IMR-90 (cell line): ENCODE data around the gene LRRC4. TPM values are rescaled to one million over a fixed set of nuclear protein-coding genes. Genes with fewer than 3 reads are reported as not detected.

ENCODE experiments used
- ATAC-seq: fragments of 200-7000 bp; cut with Tn5 transposase; 2 replicates; pipeline ENCODE4 v1.9.1; 2020; ENCODE audit warnings: low read depth, mild to moderate bottlenecking, moderate library complexity
- BruUV-seq: library from RNA; stranded (reverse); fragments of 400-500 nt; replicated peaks from 2 replicates; lab custom pipeline; 2021; lab: Mats Ljungman, UMichigan
- CTCF ChIA-PET: fragments of 300-600 bp; formaldehyde crosslinking; extraction: SDS; loops from one replicate; lab custom pipeline; 2021; ENCODE audit warnings: antibody characterized with exemption; lab: Yijun Ruan, JAX
- POLR2A ChIA-PET: fragments of 300-600 bp; sonication (Branson Sonifier 250); formaldehyde crosslinking; loops from one replicate; lab custom pipeline; 2022; ENCODE audit warnings: antibody characterized with exemption; ENCODE audit not compliant: unreplicated experiment; lab: Charles Lee
- DNase-seq: peaks from one replicate; pipeline ENCODE4 v3.0.0; 2013
- H2AFZ ChIP-seq: replicated peaks from 2 replicates; pipeline ENCODE3; 2013; ENCODE audit warnings: low read length, mild to moderate bottlenecking; ENCODE audit not compliant: poor library complexity
- H2AK5ac ChIP-seq: 2 replicates; pipeline ENCODE4 v1.6.1; 2013; ENCODE audit warnings: low read depth, low read length, inconsistent platforms
- H2AK9ac ChIP-seq: replicated peaks from 2 replicates; pipeline ENCODE3; 2013; ENCODE audit warnings: mild to moderate bottlenecking, low read depth, low read length, moderate library complexity; ENCODE audit not compliant: poor library complexity
- H2BK120ac ChIP-seq: 2 replicates; pipeline ENCODE4 v1.6.1; 2013; ENCODE audit warnings: low read depth, low read length, inconsistent platforms
- H2BK15ac ChIP-seq: 3 replicates; pipeline ENCODE4 v1.6.1; 2013; ENCODE audit warnings: low read depth, low read length, inconsistent platforms
- H2BK20ac ChIP-seq: 2 replicates; pipeline ENCODE4 v1.6.1; 2013; ENCODE audit warnings: low read depth, mild to moderate bottlenecking, inconsistent platforms, low read length, moderate library complexity
- H2BK5ac ChIP-seq: 2 replicates; pipeline ENCODE4 v1.6.1; 2013; ENCODE audit warnings: mild to moderate bottlenecking, low read depth, low read length, inconsistent platforms; ENCODE audit not compliant: poor library complexity, severe bottlenecking
- H3K14ac ChIP-seq: replicated peaks from 2 replicates; pipeline ENCODE4 v1.6.1; 2013; ENCODE audit warnings: low read depth, low read length, inconsistent platforms
- H3K18ac ChIP-seq: 2 replicates; pipeline ENCODE4 v1.6.1; 2013; ENCODE audit warnings: low read depth, low read length, control low read depth
- H3K23ac ChIP-seq: 2 replicates; pipeline ENCODE4 v1.6.1; 2013; ENCODE audit warnings: low read depth, low read length, inconsistent platforms
- H3K27ac ChIP-seq: 2 replicates; pipeline ENCODE4 v1.5.1; 2013; ENCODE audit warnings: mild to moderate bottlenecking, control low read depth, low read length; ENCODE audit not compliant: insufficient read depth
- H3K27me3 ChIP-seq: 2 replicates; pipeline ENCODE4 v1.6.1; 2013; ENCODE audit warnings: low read length; ENCODE audit not compliant: control insufficient read depth, insufficient read depth
- H3K36me3 ChIP-seq: 2 replicates; pipeline ENCODE4 v1.6.1; 2013; ENCODE audit warnings: low read length, mixed read lengths; ENCODE audit not compliant: control insufficient read depth, insufficient read depth
- H3K4ac ChIP-seq: 2 replicates; pipeline ENCODE4 v1.6.1; 2013; ENCODE audit warnings: low read depth, low read length, inconsistent platforms
- H3K4me1 ChIP-seq: 2 replicates; pipeline ENCODE4 v1.6.1; 2013; ENCODE audit warnings: low read length, mixed read lengths; ENCODE audit not compliant: control insufficient read depth, insufficient read depth
- H3K4me2 ChIP-seq: 2 replicates; pipeline ENCODE4 v1.6.1; 2013; ENCODE audit warnings: low read depth, mild to moderate bottlenecking, control low read depth, low read length, moderate library complexity
- H3K4me3 ChIP-seq: 2 replicates; pipeline ENCODE4 v1.5.1; 2013; ENCODE audit warnings: low read depth, mild to moderate bottlenecking, control low read depth, low read length, moderate library complexity; ENCODE audit not compliant: insufficient read depth
- H3K56ac ChIP-seq: 2 replicates; pipeline ENCODE4 v1.6.1; 2013; ENCODE audit warnings: low read length, inconsistent platforms; ENCODE audit not compliant: insufficient read depth; ENCODE audit errors: extremely low read depth
- H3K79me1 ChIP-seq, 2 experiments: 2 replicates each; pipeline ENCODE4 v1.6.1; 2013; ENCODE audit warnings: low read length in 2 of 2, inconsistent platforms in 1 of 2, low read depth in 1 of 2
- H3K9ac ChIP-seq: 2 replicates; pipeline ENCODE4 v1.6.1; 2013; ENCODE audit warnings: low read depth, low read length, control low read depth
- H3K9me1 ChIP-seq: 2 replicates; pipeline ENCODE4 v1.6.1; 2013; ENCODE audit warnings: low read length, inconsistent platforms; ENCODE audit not compliant: insufficient read depth
- H3K9me3 ChIP-seq: 2 replicates; pipeline ENCODE4 v1.6.1; 2013; ENCODE audit warnings: low read length; ENCODE audit not compliant: control insufficient read depth, insufficient read depth
- H4K20me1 ChIP-seq: 2 replicates; pipeline ENCODE4 v1.6.1; 2013; ENCODE audit warnings: low read length, inconsistent platforms; ENCODE audit not compliant: insufficient read depth
- H4K5ac ChIP-seq: 2 replicates; pipeline ENCODE4 v1.6.1; 2013; ENCODE audit warnings: mild to moderate bottlenecking, low read depth, low read length, control low read depth
- H4K8ac ChIP-seq, 2 experiments: 2 replicates each; pipeline ENCODE4 v1.6.1; 2013; ENCODE audit warnings: low read depth in 2 of 2, low read length in 2 of 2, control low read depth in 1 of 2, inconsistent platforms in 1 of 2
- H4K91ac ChIP-seq: 2 replicates; pipeline ENCODE4 v1.6.1; 2013; ENCODE audit warnings: low read depth, low read length, inconsistent platforms; ENCODE audit not compliant: insufficient read depth
- CTCF ChIP-seq: conservative IDR thresholded peaks from 2 replicates; pipeline ENCODE4 v1.5.1; 2012; ENCODE audit warnings: mild to moderate bottlenecking, low read depth, low read length, improper control_type of control experiment
- MAFK ChIP-seq: IDR thresholded peaks from 2 replicates; pipeline ENCODE4 v1.6.1; 2012; ENCODE audit warnings: low read depth, low read length, improper control_type of control experiment
- MAZ ChIP-seq: IDR thresholded peaks from 2 replicates; pipeline ENCODE4 v1.6.1; 2012; ENCODE audit warnings: low read depth, mild to moderate bottlenecking, low read length, improper control_type of control experiment, moderate library complexity, borderline replicate concordance
- NFE2L2 ChIP-seq: fragments of 150-350 bp; IDR thresholded peaks from 2 replicates; pipeline ENCODE4 v1.6.1; 2016; ENCODE audit warnings: low read depth, mild to moderate bottlenecking, low read length
- POLR2A ChIP-seq: IDR thresholded peaks from 2 replicates; pipeline ENCODE4 v1.6.1; 2012; ENCODE audit warnings: mild to moderate bottlenecking, low read depth, low read length
- RAD21 ChIP-seq: IDR thresholded peaks from 2 replicates; pipeline ENCODE4 v1.6.1; 2012; ENCODE audit warnings: low read length, improper control_type of control experiment
- USF2 ChIP-seq: fragments of 150-350 bp; IDR thresholded peaks from 2 replicates; pipeline ENCODE4 v1.6.1; 2017; ENCODE audit warnings: mild to moderate bottlenecking, antibody characterized with exemption, low read length, low read depth
- WGBS, 2 experiments: methylation state at CpG; one replicate each; pipeline versions ENCODE4 v1.1.5 to v1.1.7; 2013; ENCODE audit warnings: missing lambda C conversion rate in 2 of 2; ENCODE audit not compliant: insufficient read length in 1 of 2; ENCODE audit errors: extremely low coverage in 2 of 2; 5-methylcytosine and 5-hydroxymethylcytosine counted together
- dilution Hi-C: fragments of 300-500 bp; cut with HindIII; formaldehyde crosslinking; loops from one replicate; pipeline ENCODE4 v1.14.3; 2018; ENCODE audit warnings: low sequenced_read_pairs; ENCODE audit not compliant: unreplicated experiment
- in situ Hi-C: fragments of 300-500 bp; cut with MboI; formaldehyde crosslinking; loops from 3 replicates; pipeline ENCODE4 v1.14.3; 2019; ENCODE audit warnings: low sequenced_read_pairs, inconsistent platforms, mixed read lengths
- intact Hi-C: fragments of 100-400 bp; cut with micrococcal nuclease; formaldehyde crosslinking; loops from 2 replicates; pipeline ENCODE4 v1.10.0; 2022
- polyA plus RNA-seq, 3 experiments: library from polyadenylated mRNA; depleted of rRNA; stranded (reverse); fragments of >200 nt; gene quantifications; 2 replicates each; pipeline ENCODE4 v1.2.3, GENCODE V29; 2012; ENCODE audit warnings: low replicate concordance in 1 of 3
- total RNA-seq: library from RNA; depleted of rRNA; stranded (reverse); fragments of >200 nt; gene quantifications from 2 replicates; pipeline ENCODE4 v1.2.3, GENCODE V29; 2012
- TF ChIP-seq, protein P1 (sequence below): fragments of 150-350 bp; IDR thresholded peaks from 2 replicates; pipeline ENCODE4 v1.6.1; 2016; ENCODE audit warnings: low read depth, mild to moderate bottlenecking, low read length, moderate library complexity, borderline replicate concordance

The LRRC4 gene
- total and polyA plus RNA-seq, 2 of the 4 experiments (the other 2 are of a cell fraction), result 0.54 to 0.55 TPM

DNA sequence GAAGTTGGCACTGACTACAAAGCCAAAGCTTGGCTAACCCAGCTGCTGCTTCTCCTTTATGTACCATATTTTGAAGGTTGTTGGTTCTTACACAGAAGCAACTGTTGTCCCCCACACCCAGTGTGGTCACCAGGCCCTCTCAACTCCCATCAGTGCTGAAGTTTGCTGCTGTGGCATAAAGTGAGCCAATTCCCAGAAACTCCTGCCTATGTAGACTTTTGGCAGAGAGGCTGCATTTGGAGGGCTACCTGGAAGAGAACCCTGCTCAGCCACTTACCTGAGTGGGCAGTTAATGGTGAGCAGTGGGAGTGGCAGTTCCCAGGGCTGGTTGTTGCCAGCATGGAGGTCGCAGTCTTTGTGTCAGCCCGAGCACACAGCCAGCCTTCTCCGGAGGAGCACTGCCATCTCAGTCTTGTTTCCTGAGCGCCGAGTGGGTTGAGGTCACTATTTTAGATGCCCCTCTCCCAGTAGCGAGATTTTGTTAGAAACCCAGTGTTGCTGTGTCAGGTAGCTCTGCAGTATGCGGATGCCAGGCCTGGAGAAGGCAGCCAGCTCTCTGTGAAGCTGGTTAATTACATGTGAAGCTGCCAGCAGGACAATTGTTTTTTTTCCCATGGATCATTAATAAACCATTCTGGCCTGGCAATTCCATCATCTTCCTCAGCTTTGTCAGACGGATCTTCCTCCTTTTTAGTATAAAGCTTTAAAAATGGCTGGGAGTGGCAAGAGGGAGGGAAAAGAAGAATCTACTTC is 24.5 kb downstream of the LRRC4 start:
- peaks cover 15% of the 10 kb centered on the region for H4K20me1 ChIP-seq
- H3K4me3 ChIP-seq, result no peak overlapping the region
- 73% methylated on average over 3 of the region's 8 CpGs; no CpG with 5 or more reads in 1 of the 2 experiments for WGBS, 2 experiments
- H2AFZ ChIP-seq, result no peak overlapping the region
- ATAC-seq (no peak), DNase-seq (no peak)
- H3K18ac ChIP-seq, result no peak overlapping the region
- BruUV-seq, result no TSS peak
- H3K56ac ChIP-seq, result no peak overlapping the region
- no peak overlapping the region for H3K4me2 ChIP-seq
- H2AK9ac ChIP-seq, result no peak overlapping the region
- H3K36me3 ChIP-seq, result 0 out of 2 replicates have a peak, but pooled peaks cover 1% of the 10 kb centered on the region
- H3K27ac ChIP-seq, result no peak overlapping the region
- H3K79me1 ChIP-seq, result peaks cover 39 to 78% of the 10 kb centered on the region in 2 experiments
- H2BK20ac ChIP-seq, result no peak overlapping the region
- intact Hi-C loops, result no loop called here
- no peak overlapping the region for H4K5ac ChIP-seq
- H2AK5ac ChIP-seq, result no peak overlapping the region
- peaks cover 5% of the 10 kb centered on the region; the same call in 1 of the 2 replicates for H3K4me1 ChIP-seq
- no peak overlapping the region for H3K9ac ChIP-seq
- no peak overlapping the region for H3K4ac ChIP-seq
- no peak overlapping the region for H3K14ac ChIP-seq
- in situ Hi-C loops, result no loop called here
- H4K8ac ChIP-seq, result no peak overlapping the region
- dilution Hi-C loops, result no loop called here
- no peaks in the 10 kb centered on the region for H3K27me3 ChIP-seq
- H2BK5ac ChIP-seq, result no peak overlapping the region
- no peak overlapping the region for H4K91ac ChIP-seq
- TF ChIP-seq MAZ (no peak), CTCF (no peak), USF2 (no peak), RAD21 (no peak), MAFK (no peak), NFE2L2 (no peak), POLR2A (no peak)
- TF ChIP-seq, protein P1, sequence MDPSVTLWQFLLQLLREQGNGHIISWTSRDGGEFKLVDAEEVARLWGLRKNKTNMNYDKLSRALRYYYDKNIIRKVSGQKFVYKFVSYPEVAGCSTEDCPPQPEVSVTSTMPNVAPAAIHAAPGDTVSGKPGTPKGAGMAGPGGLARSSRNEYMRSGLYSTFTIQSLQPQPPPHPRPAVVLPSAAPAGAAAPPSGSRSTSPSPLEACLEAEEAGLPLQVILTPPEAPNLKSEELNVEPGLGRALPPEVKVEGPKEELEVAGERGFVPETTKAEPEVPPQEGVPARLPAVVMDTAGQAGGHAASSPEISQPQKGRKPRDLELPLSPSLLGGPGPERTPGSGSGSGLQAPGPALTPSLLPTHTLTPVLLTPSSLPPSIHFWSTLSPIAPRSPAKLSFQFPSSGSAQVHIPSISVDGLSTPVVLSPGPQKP, result no peak
- CTCF ChIA-PET, result no interaction called here
- peaks cover 22% of the 10 kb centered on the region for H3K9me1 ChIP-seq
- POLR2A ChIA-PET, result no interaction called here
- H3K23ac ChIP-seq, result no peak overlapping the region
- no peak overlapping the region for H2BK15ac ChIP-seq
- H3K9me3 ChIP-seq, result no peaks in the 10 kb centered on the region
- H2BK120ac ChIP-seq, result no peak overlapping the region
